Nephron progenitor cell (in vitro differentiated cells): ENCODE measurements around the gene WWOX.

Experiments used
- DNase-seq: peaks from one replicate; pipeline ENCODE4 v3.0.0; 2021
- H3K27ac Mint-ChIP-seq: 2 replicates; pipeline ENCODE4 v1.8.0; 2021; ENCODE audit warnings: mild to moderate bottlenecking, moderate library complexity, mixed read lengths
- H3K27me3 Mint-ChIP-seq: 2 replicates; pipeline ENCODE4 v1.8.0; 2021; ENCODE audit warnings: mild to moderate bottlenecking, low read depth, mixed read lengths; ENCODE audit not compliant: poor library complexity
- H3K36me3 Mint-ChIP-seq: 2 replicates; pipeline ENCODE4 v1.8.0; 2021; ENCODE audit warnings: low read depth, mixed read lengths
- H3K4me1 Mint-ChIP-seq: 2 replicates; pipeline ENCODE4 v1.8.0; 2021; ENCODE audit warnings: mixed read lengths
- H3K4me3 Mint-ChIP-seq: 2 replicates; pipeline ENCODE4 v1.8.0; 2021; ENCODE audit warnings: mild to moderate bottlenecking, moderate library complexity, mixed read lengths
- H3K9me3 Mint-ChIP-seq: 2 replicates; pipeline ENCODE4 v1.8.0; 2021; ENCODE audit warnings: mild to moderate bottlenecking, moderate library complexity, mixed read lengths
- TF ChIP-seq, protein P1 (sequence below): fragments of 200-600 bp; sonication (generic); IDR thresholded peaks from 2 replicates; pipeline ENCODE4 v1.5.0; 2021; ENCODE audit warnings: antibody characterized with exemption

Gene WWOX

DNA sequence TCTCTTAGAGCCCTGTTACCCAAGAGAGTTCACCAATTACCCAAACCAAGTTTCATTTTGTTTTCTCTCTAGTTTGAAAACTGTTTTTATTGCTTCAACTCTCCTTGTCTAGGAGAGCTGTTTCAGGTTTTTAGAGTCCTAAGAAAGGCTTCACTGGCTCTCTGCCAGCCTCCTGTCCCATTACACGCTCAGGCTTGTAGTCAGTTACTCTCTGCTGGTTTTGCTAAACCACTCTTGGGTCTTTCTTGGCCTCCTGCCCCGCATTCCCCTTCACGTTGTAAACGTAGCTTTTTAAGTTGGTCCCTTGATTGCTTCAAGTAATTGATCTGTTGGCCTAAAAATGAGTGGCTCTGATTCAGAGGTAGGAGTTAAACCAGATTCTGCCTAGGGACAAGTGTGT, 972.0 kb downstream of the WWOX start:
- Mint-ChIP-seq H3K4me3 (no peak overlapping the region), H3K27me3 (peaks cover 11% of the 10 kb centered on the region), H3K27ac (no peak overlapping the region), H3K9me3 (no peaks in the 10 kb centered on the region), H3K4me1 (peaks cover 66% of the 10 kb centered on the region), H3K36me3 (no peaks in the 10 kb centered on the region)
- DNase-seq = no peak
- TF ChIP-seq, protein P1, sequence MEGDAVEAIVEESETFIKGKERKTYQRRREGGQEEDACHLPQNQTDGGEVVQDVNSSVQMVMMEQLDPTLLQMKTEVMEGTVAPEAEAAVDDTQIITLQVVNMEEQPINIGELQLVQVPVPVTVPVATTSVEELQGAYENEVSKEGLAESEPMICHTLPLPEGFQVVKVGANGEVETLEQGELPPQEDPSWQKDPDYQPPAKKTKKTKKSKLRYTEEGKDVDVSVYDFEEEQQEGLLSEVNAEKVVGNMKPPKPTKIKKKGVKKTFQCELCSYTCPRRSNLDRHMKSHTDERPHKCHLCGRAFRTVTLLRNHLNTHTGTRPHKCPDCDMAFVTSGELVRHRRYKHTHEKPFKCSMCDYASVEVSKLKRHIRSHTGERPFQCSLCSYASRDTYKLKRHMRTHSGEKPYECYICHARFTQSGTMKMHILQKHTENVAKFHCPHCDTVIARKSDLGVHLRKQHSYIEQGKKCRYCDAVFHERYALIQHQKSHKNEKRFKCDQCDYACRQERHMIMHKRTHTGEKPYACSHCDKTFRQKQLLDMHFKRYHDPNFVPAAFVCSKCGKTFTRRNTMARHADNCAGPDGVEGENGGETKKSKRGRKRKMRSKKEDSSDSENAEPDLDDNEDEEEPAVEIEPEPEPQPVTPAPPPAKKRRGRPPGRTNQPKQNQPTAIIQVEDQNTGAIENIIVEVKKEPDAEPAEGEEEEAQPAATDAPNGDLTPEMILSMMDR = no peak

DNA sequence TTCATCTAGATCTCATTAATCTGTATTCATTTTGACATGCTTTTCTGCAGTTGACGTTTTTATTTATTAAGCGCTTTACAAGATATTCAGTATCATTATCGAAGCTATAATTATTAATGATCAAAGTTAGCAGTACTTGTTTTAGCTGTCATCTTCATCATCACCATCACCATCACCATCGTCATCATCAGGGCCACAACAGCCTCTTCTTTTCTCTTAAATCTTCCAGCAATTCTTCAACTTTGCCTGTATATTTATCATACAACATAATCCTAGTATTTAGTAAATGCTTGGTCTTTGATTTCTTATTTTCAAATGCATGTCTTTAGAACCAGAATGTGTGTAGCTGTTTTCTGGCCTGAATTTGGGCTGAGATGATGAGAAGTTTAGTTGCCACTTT, 973.1 kb downstream of the WWOX start:
- no peak overlapping the region for H3K27ac Mint-ChIP-seq
- no peak overlapping the region for H3K4me3 Mint-ChIP-seq
- no peaks in the 10 kb centered on the region for H3K36me3 Mint-ChIP-seq
- H3K9me3 Mint-ChIP-seq = no peaks in the 10 kb centered on the region
- TF ChIP-seq, protein P1 = no peak
- DNase-seq = no peak
- H3K27me3 Mint-ChIP-seq = peaks cover 10% of the 10 kb centered on the region
- peaks cover 62% of the 10 kb centered on the region for H3K4me1 Mint-ChIP-seq

DNA sequence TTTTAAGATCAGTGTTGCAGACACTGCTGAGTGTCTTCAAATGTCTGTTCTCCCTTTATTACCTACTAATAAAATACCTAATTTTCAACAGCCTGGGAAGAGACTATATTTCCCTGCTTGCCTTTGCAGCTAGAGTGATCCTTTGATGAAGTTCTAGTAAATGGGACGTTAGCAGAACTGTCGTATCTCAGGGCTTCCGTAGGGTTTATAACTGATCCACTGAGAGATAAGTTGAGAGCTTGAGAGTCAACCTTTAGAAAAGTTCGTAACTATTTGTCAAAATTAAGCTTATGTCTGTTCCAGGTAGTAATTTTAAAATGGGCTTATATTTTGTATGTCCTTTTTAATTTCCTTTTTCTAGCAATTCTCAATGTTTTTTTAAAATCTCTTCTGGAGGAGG, 974.1 kb downstream of the WWOX start:
- TF ChIP-seq, protein P1 = no peak
- Mint-ChIP-seq H3K4me1 (peaks cover 65% of the 10 kb centered on the region), H3K9me3 (no peaks in the 10 kb centered on the region), H3K36me3 (no peaks in the 10 kb centered on the region), H3K27me3 (peaks cover 10% of the 10 kb centered on the region), H3K4me3 (no peak overlapping the region), H3K27ac (no peak overlapping the region)
- no peak for DNase-seq

DNA sequence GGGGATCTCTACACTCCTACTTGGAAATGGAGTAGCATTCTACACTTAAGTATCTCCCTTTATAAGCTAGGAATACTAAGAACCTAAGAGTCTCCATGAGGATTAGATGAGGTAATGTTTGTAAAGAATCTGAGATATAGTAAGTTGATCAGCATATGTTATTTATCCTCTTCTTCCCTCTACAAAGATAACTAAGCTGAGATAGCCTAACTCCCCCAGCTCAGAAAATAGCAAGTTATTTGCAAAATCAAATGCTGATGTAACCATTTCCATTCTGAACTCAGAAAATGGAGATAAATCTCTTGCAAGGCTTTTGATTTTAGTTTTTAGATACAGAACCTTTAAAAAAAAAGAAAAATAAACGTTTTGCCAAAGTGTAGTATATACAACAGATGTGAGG, 975.1 kb downstream of the WWOX start:
- no peak for DNase-seq
- Mint-ChIP-seq H3K9me3 (no peaks in the 10 kb centered on the region), H3K27ac (no peak overlapping the region), H3K27me3 (peaks cover 7% of the 10 kb centered on the region), H3K36me3 (no peaks in the 10 kb centered on the region), H3K4me1 (peaks cover 60% of the 10 kb centered on the region), H3K4me3 (no peak overlapping the region)
- TF ChIP-seq, protein P1 = no peak

DNA sequence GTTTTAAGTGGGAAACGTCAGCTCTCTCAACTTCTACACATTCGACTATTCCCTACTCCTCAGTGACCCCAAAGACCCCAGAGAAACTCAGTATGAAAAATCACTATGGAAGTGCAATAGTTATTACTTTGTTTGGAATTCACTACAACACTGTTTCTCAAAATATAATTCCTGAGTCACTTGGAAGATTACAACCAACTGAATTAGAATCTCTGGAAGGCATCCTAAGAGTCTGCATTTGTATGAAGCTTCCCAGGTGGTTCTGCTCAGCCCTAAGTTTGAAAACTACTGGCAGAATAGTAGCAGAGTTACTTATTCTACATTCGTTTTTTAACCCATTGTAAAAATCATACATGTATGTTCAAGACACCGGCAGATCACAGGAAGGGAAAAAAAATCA, 975.5 kb downstream of the WWOX start:
- no peaks in the 10 kb centered on the region for H3K9me3 Mint-ChIP-seq
- TF ChIP-seq, protein P1 = no peak
- no peak for DNase-seq
- H3K4me1 Mint-ChIP-seq = peaks cover 56% of the 10 kb centered on the region
- no peaks in the 10 kb centered on the region for H3K36me3 Mint-ChIP-seq
- no peak overlapping the region for H3K4me3 Mint-ChIP-seq
- H3K27me3 Mint-ChIP-seq = peaks cover 7% of the 10 kb centered on the region
- no peak overlapping the region for H3K27ac Mint-ChIP-seq

DNA sequence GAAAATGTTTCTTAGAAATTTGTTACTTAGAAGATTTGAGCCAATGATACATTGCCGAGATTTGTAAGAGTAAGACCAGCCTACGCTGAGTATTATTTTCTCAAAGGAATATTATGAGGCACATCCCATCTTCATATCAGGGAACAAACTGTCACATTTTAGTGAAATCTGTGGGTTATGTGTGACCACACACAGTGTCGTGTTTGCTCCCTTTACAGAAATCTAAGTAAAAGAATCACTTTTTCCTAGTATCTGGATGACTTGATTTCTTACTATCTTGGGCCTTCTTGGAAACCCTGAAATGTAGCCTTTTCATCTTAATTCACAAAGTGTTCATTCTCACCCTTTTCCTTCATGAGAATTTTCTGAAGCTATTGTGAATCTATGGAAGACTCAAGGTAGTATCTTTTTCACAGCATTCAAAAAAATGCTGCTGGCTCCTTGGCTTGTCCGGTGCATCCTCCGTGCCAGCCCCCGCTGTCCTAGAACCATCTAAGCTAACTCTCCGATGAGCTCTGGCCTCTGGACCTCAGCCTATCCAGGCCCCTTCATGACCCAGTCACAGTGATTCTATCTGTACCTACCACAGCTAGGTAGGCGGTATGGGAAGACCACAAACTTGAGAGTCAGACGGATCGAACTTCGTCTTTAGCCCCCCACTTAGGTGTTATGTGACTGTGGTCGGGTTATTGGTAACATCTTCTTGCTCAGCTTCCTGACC, 976.8 kb downstream of the WWOX start:
- Mint-ChIP-seq H3K27ac (no peak overlapping the region), H3K27me3 (peaks cover 4% of the 10 kb centered on the region), H3K9me3 (no peaks in the 10 kb centered on the region)

More for the DNA sequence above, 976.8 kb downstream of the WWOX start:
- H3K4me3 Mint-ChIP-seq = no peak overlapping the region
- TF ChIP-seq, protein P1 = no peak
- H3K36me3 Mint-ChIP-seq = no peaks in the 10 kb centered on the region
- peaks cover 43% of the 10 kb centered on the region for H3K4me1 Mint-ChIP-seq
- DNase-seq = no peak
